ENCODE data around the gene GRAMD1C. TPM values are rescaled to one million over a fixed set of nuclear protein-coding genes. Genes with fewer than 3 reads are reported as not detected.

Gene GRAMD1C
- 1.0 and 4.1 TPM in 2 replicates for total RNA-seq (2014; rRNA removed; shearing (Covaris generic))

DNA sequence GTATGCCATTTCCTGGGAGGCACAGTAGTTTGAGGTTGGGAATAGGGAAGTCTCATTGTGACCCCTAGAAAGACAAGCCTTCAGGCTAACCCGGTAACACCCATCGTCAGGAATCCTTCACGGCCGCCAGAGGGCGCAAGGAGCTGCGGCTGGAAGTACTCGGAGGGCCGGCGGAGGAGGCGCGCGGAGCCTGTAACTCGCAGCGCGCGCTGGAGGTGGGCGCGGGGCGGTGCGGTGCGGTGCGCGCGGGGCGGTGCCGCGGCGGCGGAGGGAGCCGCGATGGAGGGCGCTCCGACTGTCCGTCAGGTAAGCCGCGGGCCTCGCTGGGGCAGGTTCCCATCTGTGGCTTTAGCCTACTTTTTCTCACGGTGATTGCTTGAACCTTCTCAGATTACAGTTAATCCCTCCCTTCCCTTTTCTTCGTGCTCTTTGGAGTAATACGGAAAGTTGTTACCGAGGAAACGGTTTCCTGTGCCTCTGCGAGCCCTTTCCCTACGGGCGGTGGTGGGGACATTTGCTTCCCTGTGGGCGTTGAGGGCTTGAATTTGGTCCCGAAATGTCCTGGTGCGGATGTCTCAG is at the start of gene GRAMD1C:
TSS of gene GRAMD1C (plus strand) at position 158 of the 579 bp plus-strand sequence. CDS start at position 280, 122 bp downstream.
- peak; percentile 89 for DNase-seq
- Histone ChIP-seq H3K36me3 (replicated peaks; ENCODE audit: control insufficient read depth, insufficient read depth, low read length) (no peaks in the 10 kb centered on the region), H3K27me3 (ENCODE audit: control insufficient read depth, insufficient read depth, low read length) (no peaks in the 10 kb centered on the region), H3K4me3 (ENCODE audit: insufficient read depth, low read depth, low read length) (peak within 1 kb of the TSS; percentile 54)

DNA sequence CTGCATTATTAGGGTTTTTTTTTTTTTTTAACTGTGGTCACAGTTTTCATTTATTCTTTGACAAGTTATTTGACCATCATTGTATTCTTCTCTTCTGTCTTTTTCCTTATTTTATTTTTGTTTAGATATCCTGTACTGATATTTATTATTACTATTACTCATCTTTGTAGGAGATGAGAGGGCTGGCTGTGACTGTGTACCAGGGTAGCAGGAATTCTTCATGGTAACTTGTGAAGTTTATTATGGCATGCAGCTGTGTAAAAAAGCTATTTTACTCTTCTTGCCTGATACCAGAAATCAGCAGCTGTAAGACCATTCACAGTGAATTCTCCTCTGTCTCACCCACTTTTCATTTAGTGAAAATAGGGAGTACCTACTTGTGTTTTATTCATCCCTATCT is 47.2 kb upstream of the GRAMD1C start:
- H3K27me3 ChIP-seq (ENCODE audit: control insufficient read depth, insufficient read depth, low read length), result no peaks in the 10 kb centered on the region

GRCh38 chr3:113794526-113794925 is 44.1 kb upstream of the GRAMD1C start:
- no peak for DNase-seq
- Histone ChIP-seq H3K4me3 (ENCODE audit: insufficient read depth, low read depth, low read length) (no peak overlapping the region), H3K27me3 (ENCODE audit: control insufficient read depth, insufficient read depth, low read length) (no peaks in the 10 kb centered on the region), H3K36me3 (replicated peaks; ENCODE audit: control insufficient read depth, insufficient read depth, low read length) (peaks cover 3% of the 10 kb centered on the region)

More for the DNA sequence above, 47.2 kb upstream of the GRAMD1C start:
- Histone ChIP-seq H3K4me3 (ENCODE audit: insufficient read depth, low read depth, low read length) (no peak overlapping the region), H3K36me3 (replicated peaks; ENCODE audit: control insufficient read depth, insufficient read depth, low read length) (peaks cover 2% of the 10 kb centered on the region)
- no peak for DNase-seq

DNA sequence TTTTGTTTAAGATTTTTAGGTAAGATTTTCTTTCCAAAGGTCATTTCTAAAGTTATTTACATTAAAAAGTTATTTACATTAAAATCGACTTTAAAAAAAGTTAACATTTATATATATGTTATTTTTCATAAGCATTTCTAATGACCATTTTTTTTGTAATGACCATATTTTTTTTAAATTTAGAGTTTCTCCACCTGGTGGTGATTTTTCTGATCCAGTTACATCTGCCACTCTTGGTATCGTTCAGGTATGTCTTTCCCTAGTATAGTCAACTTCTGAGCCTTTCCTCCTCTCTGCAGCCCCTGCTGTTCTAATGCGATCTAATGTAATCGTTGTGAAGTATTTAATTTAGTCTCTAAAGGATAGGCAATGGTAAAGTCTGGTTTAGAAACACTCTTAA is 42.9 kb upstream of the GRAMD1C start:
- H3K27me3 ChIP-seq (ENCODE audit: control insufficient read depth, insufficient read depth, low read length), result no peaks in the 10 kb centered on the region
- no peak overlapping the region for H3K4me3 ChIP-seq (ENCODE audit: insufficient read depth, low read depth, low read length)
- no peak for DNase-seq
- H3K36me3 ChIP-seq (replicated peaks; ENCODE audit: control insufficient read depth, insufficient read depth, low read length), result peaks cover 1% of the 10 kb centered on the region

DNA sequence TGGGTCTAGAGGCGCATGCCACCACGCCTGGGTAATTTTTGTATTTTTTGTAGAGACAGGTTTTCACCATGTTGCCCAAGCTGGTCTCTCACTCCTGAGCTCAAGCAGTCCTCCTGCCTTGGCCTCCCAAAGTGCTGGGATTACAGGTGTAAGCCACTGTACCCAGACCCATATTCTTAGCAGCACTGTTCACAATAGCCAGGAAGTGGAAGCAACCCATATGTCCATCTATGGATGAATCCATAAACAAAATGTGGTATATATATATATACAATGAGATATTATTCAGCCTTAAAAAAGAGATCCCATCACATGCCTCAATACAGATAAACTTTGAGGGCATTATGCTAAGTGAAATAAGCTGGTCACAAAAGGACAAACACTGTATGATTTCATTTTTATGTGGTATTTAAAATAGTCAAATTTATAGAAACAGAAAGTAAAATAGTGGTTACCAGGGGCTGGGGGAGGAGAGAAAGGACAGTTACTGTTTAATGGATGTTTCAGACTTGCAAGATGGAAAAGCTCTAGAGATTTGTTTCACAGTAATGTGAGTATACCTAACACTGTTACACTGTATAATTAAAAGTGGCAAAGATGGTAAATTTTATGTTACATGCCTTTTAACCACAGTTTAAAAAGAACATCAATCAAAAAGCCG is 35.7 kb upstream of the GRAMD1C start:
- peaks cover 5% of the 10 kb centered on the region for H3K36me3 ChIP-seq (replicated peaks; ENCODE audit: control insufficient read depth, insufficient read depth, low read length)
- no peaks in the 10 kb centered on the region for H3K27me3 ChIP-seq (ENCODE audit: control insufficient read depth, insufficient read depth, low read length)
- no peak for DNase-seq
- H3K4me3 ChIP-seq (ENCODE audit: insufficient read depth, low read depth, low read length), result no peak overlapping the region

DNA sequence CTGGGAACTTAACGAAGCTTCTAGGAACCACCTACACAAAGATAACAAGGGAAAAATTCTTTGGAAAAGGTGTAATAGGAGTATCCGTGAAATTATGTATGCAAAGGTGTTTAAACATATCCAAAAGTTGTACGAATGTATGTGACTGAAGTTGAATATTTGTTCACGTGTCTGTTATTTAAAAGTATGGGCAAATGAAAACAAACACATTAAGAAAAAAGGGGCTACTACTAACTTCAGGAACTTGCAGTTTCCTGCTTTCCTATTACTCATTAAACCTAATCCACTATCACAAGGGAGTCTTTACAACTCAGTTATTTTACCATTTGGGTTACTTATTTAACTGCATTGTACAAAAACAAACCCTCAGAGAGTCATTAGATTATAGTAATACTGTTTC is 33.9 kb upstream of the GRAMD1C start:
- DNase-seq, result no peak
- no peak overlapping the region for H3K4me3 ChIP-seq (ENCODE audit: insufficient read depth, low read depth, low read length)
- peaks cover 5% of the 10 kb centered on the region; the same call in 1 of the 2 replicates for H3K36me3 ChIP-seq (replicated peaks; ENCODE audit: control insufficient read depth, insufficient read depth, low read length)
- no peaks in the 10 kb centered on the region for H3K27me3 ChIP-seq (ENCODE audit: control insufficient read depth, insufficient read depth, low read length)

GRCh38 chr3:113805249-113805648 is 33.3 kb upstream of the GRAMD1C start:
- DNase-seq, result no peak
- H3K36me3 ChIP-seq (replicated peaks; ENCODE audit: control insufficient read depth, insufficient read depth, low read length), result peaks cover 5% of the 10 kb centered on the region; the same call in 1 of the 2 replicates
- H3K27me3 ChIP-seq (ENCODE audit: control insufficient read depth, insufficient read depth, low read length), result no peaks in the 10 kb centered on the region
- H3K4me3 ChIP-seq (ENCODE audit: insufficient read depth, low read depth, low read length), result no peak overlapping the region

DNA sequence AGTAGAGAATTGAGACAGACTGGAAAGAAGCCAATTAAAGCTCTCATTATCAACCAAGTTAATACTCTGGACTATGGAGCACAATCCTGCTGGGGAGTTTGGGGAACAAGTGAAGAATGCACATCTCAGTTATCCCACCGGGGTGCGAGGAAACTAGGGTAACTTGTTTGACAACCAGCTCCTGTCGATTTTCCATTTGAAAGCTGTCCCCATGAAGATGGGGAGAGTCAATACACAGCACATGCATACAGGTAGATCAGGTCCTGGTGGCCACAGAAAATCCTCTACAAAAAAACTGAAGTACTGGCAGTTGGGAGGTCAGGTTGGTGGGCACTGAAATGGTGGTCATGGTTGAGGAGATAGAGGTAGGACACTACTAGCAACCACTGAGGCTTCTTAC is 25.7 kb upstream of the GRAMD1C start:
- Histone ChIP-seq H3K4me3 (ENCODE audit: insufficient read depth, low read depth, low read length) (no peak overlapping the region), H3K27me3 (ENCODE audit: control insufficient read depth, insufficient read depth, low read length) (no peaks in the 10 kb centered on the region), H3K36me3 (replicated peaks; ENCODE audit: control insufficient read depth, insufficient read depth, low read length) (peaks cover 2% of the 10 kb centered on the region; the same call in 1 of the 2 replicates)
- DNase-seq, result peak; percentile 23

DNA sequence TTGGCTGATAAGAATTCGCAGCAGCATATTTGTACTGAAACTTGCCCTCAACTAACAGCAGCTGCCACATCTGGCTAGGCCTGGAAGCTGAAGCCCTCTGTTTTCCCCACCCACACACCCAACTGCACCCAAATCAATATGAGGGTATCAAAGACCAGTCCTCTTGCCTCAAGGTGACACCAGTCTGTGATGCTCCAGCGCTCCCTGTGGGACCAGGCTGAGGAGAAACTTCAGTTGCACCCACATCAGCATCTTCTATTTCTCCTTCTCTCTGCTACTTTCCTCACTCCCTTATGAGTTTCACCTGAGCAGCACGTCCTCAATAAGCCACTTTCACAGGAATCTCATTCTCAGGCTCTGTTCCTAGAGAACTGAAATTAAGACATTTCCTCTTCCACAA is 18.7 kb upstream of the GRAMD1C start:
- Histone ChIP-seq H3K27me3 (ENCODE audit: control insufficient read depth, insufficient read depth, low read length) (no peaks in the 10 kb centered on the region), H3K4me3 (ENCODE audit: insufficient read depth, low read depth, low read length) (no peak overlapping the region), H3K36me3 (replicated peaks; ENCODE audit: control insufficient read depth, insufficient read depth, low read length) (no peaks in the 10 kb centered on the region)
- DNase-seq, result no peak

GRCh38 chr3:113825090-113825489 is 13.5 kb upstream of the GRAMD1C start:
- no peak overlapping the region for H3K4me3 ChIP-seq (ENCODE audit: insufficient read depth, low read depth, low read length)
- peak; percentile 35 for DNase-seq
- H3K36me3 ChIP-seq (replicated peaks; ENCODE audit: control insufficient read depth, insufficient read depth, low read length), result no peaks in the 10 kb centered on the region
- H3K27me3 ChIP-seq (ENCODE audit: control insufficient read depth, insufficient read depth, low read length), result no peaks in the 10 kb centered on the region

GRCh38 chr3:113828600-113828999 is 10.0 kb upstream of the GRAMD1C start:
- no peak for DNase-seq
- H3K27me3 ChIP-seq (ENCODE audit: control insufficient read depth, insufficient read depth, low read length), result no peaks in the 10 kb centered on the region
- no peaks in the 10 kb centered on the region for H3K36me3 ChIP-seq (replicated peaks; ENCODE audit: control insufficient read depth, insufficient read depth, low read length)
- H3K4me3 ChIP-seq (ENCODE audit: insufficient read depth, low read depth, low read length), result no peak overlapping the region

GRCh38 chr3:113829576-113830354 is 8.8 kb upstream of the GRAMD1C start:
- H3K36me3 ChIP-seq (replicated peaks; ENCODE audit: control insufficient read depth, insufficient read depth, low read length), result no peaks in the 10 kb centered on the region
- DNase-seq, result no peak
- H3K4me3 ChIP-seq (ENCODE audit: insufficient read depth, low read depth, low read length), result no peak overlapping the region
- H3K27me3 ChIP-seq (ENCODE audit: control insufficient read depth, insufficient read depth, low read length), result no peaks in the 10 kb centered on the region

DNA sequence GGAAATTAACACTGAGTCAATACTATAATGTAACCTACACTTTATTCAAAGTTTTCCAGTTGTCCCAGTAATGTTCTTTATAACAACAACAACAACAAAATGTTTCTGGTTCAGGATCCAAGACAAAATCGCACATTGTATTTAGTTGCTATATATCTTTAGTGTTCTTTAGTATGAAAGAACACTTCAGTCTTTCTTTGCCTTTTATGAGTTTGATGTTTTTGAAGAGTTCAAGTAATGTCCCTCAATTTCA is 7.6 kb upstream of the GRAMD1C start:
- H3K36me3 ChIP-seq (replicated peaks; ENCODE audit: control insufficient read depth, insufficient read depth, low read length), result no peaks in the 10 kb centered on the region
- H3K4me3 ChIP-seq (ENCODE audit: insufficient read depth, low read depth, low read length), result no peak overlapping the region
- no peaks in the 10 kb centered on the region for H3K27me3 ChIP-seq (ENCODE audit: control insufficient read depth, insufficient read depth, low read length)
- no peak for DNase-seq

GRCh38 chr3:113832477-113833164 is 6.0 kb upstream of the GRAMD1C start:
- no peak for DNase-seq
- Histone ChIP-seq H3K27me3 (ENCODE audit: control insufficient read depth, insufficient read depth, low read length) (no peaks in the 10 kb centered on the region), H3K4me3 (ENCODE audit: insufficient read depth, low read depth, low read length) (no peak overlapping the region)

GRCh38 chr3:113834983-113835382 is 3.6 kb upstream of the GRAMD1C start:
- Histone ChIP-seq H3K36me3 (replicated peaks; ENCODE audit: control insufficient read depth, insufficient read depth, low read length) (no peaks in the 10 kb centered on the region), H3K27me3 (ENCODE audit: control insufficient read depth, insufficient read depth, low read length) (no peaks in the 10 kb centered on the region), H3K4me3 (ENCODE audit: insufficient read depth, low read depth, low read length) (no peak overlapping the region)
- DNase-seq, result no peak

More at GRCh38 chr3:113832477-113833164, 6.0 kb upstream of the GRAMD1C start:
- H3K36me3 ChIP-seq (replicated peaks; ENCODE audit: control insufficient read depth, insufficient read depth, low read length), result no peaks in the 10 kb centered on the region
